GM12878 (cell line): Measurements from ENCODE around the gene RPGRIP1L. TPM values are rescaled to one million over a fixed set of nuclear protein-coding genes. Genes with fewer than 3 reads are reported as not detected.

Experiments
- BHLHE40 ChIP-seq, 2 experiments: fragments of 450-650 bp in 1 of 2; IDR thresholded peaks; 2 replicates each; pipeline ENCODE4 v1.6.1; 2011 to 2017; ENCODE audit warnings: low read depth in 2 of 2, borderline replicate concordance in 1 of 2, improper control_type of control experiment in 1 of 2, low read length in 1 of 2, mild to moderate bottlenecking in 1 of 2
- IKZF2 ChIP-seq, 2 experiments: fragments of 450-650 bp; IDR thresholded peaks; 2 replicates each; pipeline ENCODE4 v1.6.1; 2017; ENCODE audit warnings: mild to moderate bottlenecking in 2 of 2, moderate library complexity in 2 of 2
- NR2F1 ChIP-seq: fragments of 450-650 bp; conservative IDR thresholded peaks from 2 replicates; pipeline ENCODE4 v1.6.1; 2017; ENCODE audit warnings: mild to moderate bottlenecking
- ZNF217 ChIP-seq: fragments of 450-650 bp; IDR thresholded peaks from 2 replicates; pipeline ENCODE4 v1.6.1; 2017; ENCODE audit warnings: antibody characterized with exemption, mild to moderate bottlenecking
- polyA plus RNA-seq, 11 experiments: library from polyadenylated mRNA; depleted of rRNA in 4 of 11; unstranded in 6 of 11; stranded (reverse) in 5 of 11; fragments of >200 nt; fragmentation: Nextera tagmentation in 4 of 11; fragmentation: Illumina TruSeq in 1 of 11; extraction: Ambion mirVana in 4 of 11; extraction: Trizol in 1 of 11; gene quantifications; 1 replicate in 1 of 11; 2 replicates in 10 of 11; pipeline versions ENCODE4 v1.2.1 to v1.2.3, GENCODE V29; 2011 to 2016; ENCODE audit warnings: inconsistent platforms in 2 of 11, missing spikeins in 2 of 11, low read depth in 1 of 11
- total RNA-seq, 4 experiments: library from RNA; depleted of rRNA in 3 of 4; stranded (reverse); fragments of >200 nt in 3 of 4; fragmentation: Illumina TruSeq in 1 of 4; extraction: Trizol in 1 of 4; gene quantifications; 2 replicates each; pipeline versions ENCODE4 v1.2.1 to v1.2.3, GENCODE V29; 2013 to 2021
- TF ChIP-seq, protein P1 (sequence below): IDR thresholded peaks from 2 replicates; pipeline ENCODE4 v1.6.1; 2011; ENCODE audit warnings: borderline replicate concordance, low read depth, mild to moderate bottlenecking, moderate library complexity, mixed read lengths, low read length; ENCODE audit not compliant: insufficient read depth; ENCODE audit errors: extremely low read length

The RPGRIP1L gene
- total and polyA plus RNA-seq, 10 of the 15 experiments (the other 5 are each of a cell fraction or from before 2014, with no cell fraction given) = 3.5 to 9.6 (median 4.4) TPM

DNA sequence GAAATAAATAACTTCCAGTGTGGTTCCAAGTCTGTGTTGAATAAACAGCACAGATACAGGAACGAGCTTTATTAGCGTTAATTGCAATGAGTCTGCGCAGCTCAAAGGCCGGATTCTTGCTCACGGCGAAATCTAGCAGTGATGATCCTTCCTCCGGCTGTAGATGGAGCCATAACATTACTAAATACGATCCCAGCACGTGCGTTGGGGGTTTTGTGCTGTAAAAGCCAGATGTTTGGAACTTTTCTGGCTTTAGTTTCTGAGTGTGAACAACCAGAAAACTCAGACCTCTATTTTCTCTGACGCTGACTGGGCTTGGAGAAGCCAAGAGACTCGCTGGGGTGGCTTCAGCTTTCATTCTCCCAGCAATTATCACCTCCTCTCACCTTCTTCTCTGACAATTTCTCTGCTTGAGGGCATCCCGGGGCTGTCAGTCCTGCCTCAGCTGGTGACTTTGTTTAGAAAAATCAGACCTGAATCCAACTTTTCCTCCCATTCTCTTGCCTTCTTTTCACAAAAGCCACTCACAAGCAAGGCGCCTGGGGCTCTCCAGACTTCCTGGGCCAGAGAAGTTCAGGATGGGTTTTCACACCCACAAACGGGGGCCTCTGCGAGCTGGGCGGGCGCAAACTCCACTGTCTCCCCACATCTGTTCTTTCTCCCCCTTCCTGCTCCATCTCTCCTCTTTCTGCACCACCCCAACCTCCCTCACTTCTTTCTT is 153.5 kb downstream of the RPGRIP1L start (continued):
- TF ChIP-seq BHLHE40 (IDR thresholded peaks at IDR 0.05; ENCODE audit: borderline replicate concordance in 1 of 2, low read depth in 2 of 2, low read length in 1 of 2) (peak; percentile 98 to 100), NR2F1 (no peak), IKZF2 (IDR thresholded peaks at IDR 0.05) (no peak; a peak in 1 of 4 replicates), ZNF217 (no peak)
- TF ChIP-seq, protein P1, sequence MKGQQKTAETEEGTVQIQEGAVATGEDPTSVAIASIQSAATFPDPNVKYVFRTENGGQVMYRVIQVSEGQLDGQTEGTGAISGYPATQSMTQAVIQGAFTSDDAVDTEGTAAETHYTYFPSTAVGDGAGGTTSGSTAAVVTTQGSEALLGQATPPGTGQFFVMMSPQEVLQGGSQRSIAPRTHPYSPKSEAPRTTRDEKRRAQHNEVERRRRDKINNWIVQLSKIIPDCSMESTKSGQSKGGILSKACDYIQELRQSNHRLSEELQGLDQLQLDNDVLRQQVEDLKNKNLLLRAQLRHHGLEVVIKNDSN = no peak

Other genes starting within 250 kb of the RPGRIP1L start
- 15.2 and 16.2 TPM in 2 replicates for gene AKTIP, start 200.7 kb downstream of the RPGRIP1L start, total RNA-seq (2014; rRNA removed)
- 10.2 and 12.6 TPM in 2 replicates for gene AKTIP, start 200.7 kb downstream of the RPGRIP1L start, total RNA-seq (2014; rRNA removed; fragmentation: Illumina TruSeq; extraction: Trizol)
- 11.8 and 13.1 TPM in 2 replicates for gene AKTIP, start 200.7 kb downstream of the RPGRIP1L start, total RNA-seq (2021)
- 22.9 and 27.3 TPM in 2 replicates for gene AKTIP, start 200.7 kb downstream of the RPGRIP1L start, polyA plus RNA-seq (2011; rRNA removed)
- 14.1 and 16.4 TPM in 2 replicates for gene AKTIP, start 200.7 kb downstream of the RPGRIP1L start, polyA plus RNA-seq (2014; fragmentation: Illumina TruSeq; extraction: Trizol)
- gene AKTIP, start 200.7 kb downstream of the RPGRIP1L start, polyA plus RNA-seq (2014; fragmentation: Nextera tagmentation; extraction: Ambion mirVana) = 10 to 100 TPM; 11.4 to 13.1 TPM
- gene AKTIP, start 200.7 kb downstream of the RPGRIP1L start, polyA plus RNA-seq (2014; rRNA removed) = 12.4 and 12.5 TPM in 2 replicates
- gene AKTIP, start 200.7 kb downstream of the RPGRIP1L start, polyA plus RNA-seq (2016; fragmentation: Nextera tagmentation; extraction: Ambion mirVana) = 10 to 100 TPM; 16.1 to 16.6 TPM
- gene FTO, start 297 bp upstream of the RPGRIP1L start, total RNA-seq (2014; rRNA removed) = 39.9 and 41.1 TPM in 2 replicates
- 50.0 and 52.5 TPM in 2 replicates for gene FTO, start 297 bp upstream of the RPGRIP1L start, total RNA-seq (2014; rRNA removed; fragmentation: Illumina TruSeq; extraction: Trizol)
- gene FTO, start 297 bp upstream of the RPGRIP1L start, total RNA-seq (2021) = 51.7 and 55.0 TPM in 2 replicates
- 33.7 and 47.8 TPM in 2 replicates for gene FTO, start 297 bp upstream of the RPGRIP1L start, polyA plus RNA-seq (2011; rRNA removed)
- 55.0 and 60.6 TPM in 2 replicates for gene FTO, start 297 bp upstream of the RPGRIP1L start, polyA plus RNA-seq (2014; fragmentation: Illumina TruSeq; extraction: Trizol)
- 10 to 100 TPM; 20.1 to 20.3 TPM for gene FTO, start 297 bp upstream of the RPGRIP1L start, polyA plus RNA-seq (2014; fragmentation: Nextera tagmentation; extraction: Ambion mirVana)
- 36.2 and 39.3 TPM in 2 replicates for gene FTO, start 297 bp upstream of the RPGRIP1L start, polyA plus RNA-seq (2014; rRNA removed)
- gene FTO, start 297 bp upstream of the RPGRIP1L start, polyA plus RNA-seq (2016; fragmentation: Nextera tagmentation; extraction: Ambion mirVana) = 10 to 100 TPM; 46.3 to 49.8 TPM